ENCODE measurements around the gene ACAD9. TPM values are rescaled to one million over a fixed set of nuclear protein-coding genes. Genes with fewer than 3 reads are reported as not detected.

The ACAD9 gene
- total and polyA plus RNA-seq, 2 of the 13 experiments (the other 11 are each of a cell fraction or from before 2014, with no cell fraction given), result 15.3 to 38.2 TPM

DNA sequence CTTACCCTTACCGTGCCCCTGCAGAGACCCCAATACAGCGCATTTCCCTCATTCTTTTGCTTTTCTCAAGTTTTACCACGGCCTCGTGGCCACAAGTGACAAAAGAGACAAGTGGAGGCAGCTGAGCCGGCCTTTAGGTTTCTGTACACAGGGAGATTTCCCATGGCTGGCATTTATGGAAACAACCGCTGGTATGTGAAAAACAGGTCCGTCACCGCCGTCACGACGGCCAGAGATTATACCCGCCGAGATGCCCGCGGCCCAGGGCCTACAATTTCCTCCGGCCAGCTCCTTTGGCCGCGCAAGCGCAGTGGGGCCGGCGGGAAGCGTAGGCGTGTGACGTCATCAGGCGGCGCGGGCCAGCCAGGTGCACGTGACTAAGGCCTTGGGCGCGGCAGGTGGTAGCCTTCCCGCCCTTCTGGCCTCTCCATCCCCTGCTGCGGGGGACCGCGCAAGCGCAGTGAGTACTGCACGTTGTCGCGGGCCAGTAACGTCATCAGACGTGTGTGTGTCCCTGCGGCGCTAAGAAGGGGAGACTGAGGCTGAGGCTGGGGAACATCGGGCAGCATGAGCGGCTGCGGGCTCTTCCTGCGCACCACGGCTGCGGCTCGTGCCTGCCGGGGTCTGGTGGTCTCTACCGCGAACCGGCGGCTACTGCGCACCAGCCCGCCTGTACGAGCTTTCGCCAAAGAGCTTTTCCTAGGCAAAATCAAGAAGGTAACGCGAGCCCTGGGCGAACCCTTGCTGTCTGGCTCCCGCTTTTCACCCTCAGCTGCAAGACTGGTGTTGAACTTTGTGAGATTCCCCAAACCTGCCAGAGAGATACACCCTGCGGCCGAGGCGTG lies at the start of gene ACAD9 (continued):
- TF ChIP-seq, protein P1, sequence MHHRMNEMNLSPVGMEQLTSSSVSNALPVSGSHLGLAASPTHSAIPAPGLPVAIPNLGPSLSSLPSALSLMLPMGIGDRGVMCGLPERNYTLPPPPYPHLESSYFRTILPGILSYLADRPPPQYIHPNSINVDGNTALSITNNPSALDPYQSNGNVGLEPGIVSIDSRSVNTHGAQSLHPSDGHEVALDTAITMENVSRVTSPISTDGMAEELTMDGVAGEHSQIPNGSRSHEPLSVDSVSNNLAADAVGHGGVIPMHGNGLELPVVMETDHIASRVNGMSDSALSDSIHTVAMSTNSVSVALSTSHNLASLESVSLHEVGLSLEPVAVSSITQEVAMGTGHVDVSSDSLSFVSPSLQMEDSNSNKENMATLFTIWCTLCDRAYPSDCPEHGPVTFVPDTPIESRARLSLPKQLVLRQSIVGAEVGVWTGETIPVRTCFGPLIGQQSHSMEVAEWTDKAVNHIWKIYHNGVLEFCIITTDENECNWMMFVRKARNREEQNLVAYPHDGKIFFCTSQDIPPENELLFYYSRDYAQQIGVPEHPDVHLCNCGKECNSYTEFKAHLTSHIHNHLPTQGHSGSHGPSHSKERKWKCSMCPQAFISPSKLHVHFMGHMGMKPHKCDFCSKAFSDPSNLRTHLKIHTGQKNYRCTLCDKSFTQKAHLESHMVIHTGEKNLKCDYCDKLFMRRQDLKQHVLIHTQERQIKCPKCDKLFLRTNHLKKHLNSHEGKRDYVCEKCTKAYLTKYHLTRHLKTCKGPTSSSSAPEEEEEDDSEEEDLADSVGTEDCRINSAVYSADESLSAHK (CRISPR knock-in tag; IDR thresholded peaks at IDR 0.05; ENCODE audit: borderline replicate concordance), result no peak
- TF ChIP-seq IRF2 (CRISPR knock-in tag; IDR thresholded peaks at IDR 0.05) (peak; percentile 95), KLF9 (CRISPR knock-in tag; IDR thresholded peaks at IDR 0.05; ENCODE audit: low read depth) (peak; percentile 89; the same call in 1 of the 2 replicates), RAD21 (CRISPR knock-in tag; IDR thresholded peaks at IDR 0.05) (0 out of 2 replicates have a peak, but pooled peaks have one; percentile 19), ZNF550 (CRISPR knock-in tag; IDR thresholded peaks at IDR 0.05; ENCODE audit: borderline replicate concordance) (no peak), NRL (CRISPR knock-in tag; IDR thresholded peaks at IDR 0.05; ENCODE audit: borderline replicate concordance) (peak; percentile 99), ZNF138 (CRISPR knock-in tag; IDR thresholded peaks at IDR 0.05; ENCODE audit: low read depth) (peak; percentile 99), FOXA3 (CRISPR knock-in tag; IDR thresholded peaks at IDR 0.05) (peak; percentile 82), ZNF850 (CRISPR knock-in tag; conservative IDR thresholded peaks at IDR 0.05) (no peak), PRPF4 (IDR thresholded peaks at IDR 0.05; ENCODE audit: low read depth, low read length, poor library complexity, severe bottlenecking) (no peak), ZFP36L1 (CRISPR knock-in tag; IDR thresholded peaks at IDR 0.05) (peak; percentile 98), PTBP1 (IDR thresholded peaks at IDR 0.05; ENCODE audit: low read depth, low read length, poor library complexity, severe bottlenecking) (peak; percentile 69), TMF1 (CRISPR knock-in tag; IDR thresholded peaks at IDR 0.05; ENCODE audit: low read depth) (peak; percentile 81; the same call in 1 of the 2 replicates), ZSCAN20 (CRISPR knock-in tag; IDR thresholded peaks at IDR 0.05; ENCODE audit: borderline replicate concordance) (no peak; the same call in 1 of the 2 replicates), ZNF724P (CRISPR knock-in tag; IDR thresholded peaks at IDR 0.05; ENCODE audit: borderline replicate concordance) (peak; percentile 95)
- TF ChIP-seq, protein P2, sequence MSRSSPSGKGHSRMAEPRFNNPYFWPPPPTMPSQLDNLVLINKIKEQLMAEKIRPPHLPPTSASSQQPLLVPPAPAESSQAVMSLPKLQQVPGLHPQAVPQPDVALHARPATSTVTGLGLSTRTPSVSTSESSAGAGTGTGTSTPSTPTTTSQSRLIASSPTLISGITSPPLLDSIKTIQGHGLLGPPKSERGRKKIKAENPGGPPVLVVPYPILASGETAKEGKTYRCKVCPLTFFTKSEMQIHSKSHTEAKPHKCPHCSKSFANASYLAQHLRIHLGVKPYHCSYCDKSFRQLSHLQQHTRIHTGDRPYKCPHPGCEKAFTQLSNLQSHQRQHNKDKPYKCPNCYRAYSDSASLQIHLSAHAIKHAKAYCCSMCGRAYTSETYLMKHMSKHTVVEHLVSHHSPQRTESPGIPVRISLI (CRISPR knock-in tag; IDR thresholded peaks at IDR 0.05; ENCODE audit: borderline replicate concordance), result no peak; the same call in 1 of the 2 replicates
- TF ChIP-seq, protein P3, sequence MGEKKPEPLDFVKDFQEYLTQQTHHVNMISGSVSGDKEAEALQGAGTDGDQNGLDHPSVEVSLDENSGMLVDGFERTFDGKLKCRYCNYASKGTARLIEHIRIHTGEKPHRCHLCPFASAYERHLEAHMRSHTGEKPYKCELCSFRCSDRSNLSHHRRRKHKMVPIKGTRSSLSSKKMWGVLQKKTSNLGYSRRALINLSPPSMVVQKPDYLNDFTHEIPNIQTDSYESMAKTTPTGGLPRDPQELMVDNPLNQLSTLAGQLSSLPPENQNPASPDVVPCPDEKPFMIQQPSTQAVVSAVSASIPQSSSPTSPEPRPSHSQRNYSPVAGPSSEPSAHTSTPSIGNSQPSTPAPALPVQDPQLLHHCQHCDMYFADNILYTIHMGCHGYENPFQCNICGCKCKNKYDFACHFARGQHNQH (CRISPR knock-in tag; IDR thresholded peaks at IDR 0.05), result peak; percentile 96
- TF ChIP-seq, protein P4, sequence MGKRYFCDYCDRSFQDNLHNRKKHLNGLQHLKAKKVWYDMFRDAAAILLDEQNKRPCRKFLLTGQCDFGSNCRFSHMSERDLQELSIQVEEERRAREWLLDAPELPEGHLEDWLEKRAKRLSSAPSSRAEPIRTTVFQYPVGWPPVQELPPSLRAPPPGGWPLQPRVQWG (CRISPR knock-in tag; IDR thresholded peaks at IDR 0.05; ENCODE audit: borderline replicate concordance, low read depth), result no peak
- TF ChIP-seq, protein P5, sequence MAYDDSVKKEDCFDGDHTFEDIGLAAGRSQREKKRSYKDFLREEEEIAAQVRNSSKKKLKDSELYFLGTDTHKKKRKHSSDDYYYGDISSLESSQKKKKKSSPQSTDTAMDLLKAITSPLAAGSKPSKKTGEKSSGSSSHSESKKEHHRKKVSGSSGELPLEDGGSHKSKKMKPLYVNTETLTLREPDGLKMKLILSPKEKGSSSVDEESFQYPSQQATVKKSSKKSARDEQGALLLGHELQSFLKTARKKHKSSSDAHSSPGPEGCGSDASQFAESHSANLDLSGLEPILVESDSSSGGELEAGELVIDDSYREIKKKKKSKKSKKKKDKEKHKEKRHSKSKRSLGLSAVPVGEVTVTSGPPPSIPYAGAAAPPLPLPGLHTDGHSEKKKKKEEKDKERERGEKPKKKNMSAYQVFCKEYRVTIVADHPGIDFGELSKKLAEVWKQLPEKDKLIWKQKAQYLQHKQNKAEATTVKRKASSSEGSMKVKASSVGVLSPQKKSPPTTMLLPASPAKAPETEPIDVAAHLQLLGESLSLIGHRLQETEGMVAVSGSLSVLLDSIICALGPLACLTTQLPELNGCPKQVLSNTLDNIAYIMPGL (CRISPR knock-in tag; IDR thresholded peaks at IDR 0.05; ENCODE audit: borderline replicate concordance in 1 of 2, low read depth in 1 of 2), result peak; percentile 53 to 83; a peak in 3 of 4 replicates

Measured in HepG2 (cell line).